ENCODE data around the gene SEMA4C.

- TF ChIP-seq CTCF (IDR thresholded peaks at IDR 0.05) (no peak), POLR2A (IDR thresholded peaks at IDR 0.05) (no peak)
Observed at GRCh38 chr2:96866986-96867755, 2.7 kb downstream of the SEMA4C start.

All from heart left ventricle (tissue), 13 donors.